ENCODE measurements around the gene KIAA1755.

The KIAA1755 gene

DNA sequence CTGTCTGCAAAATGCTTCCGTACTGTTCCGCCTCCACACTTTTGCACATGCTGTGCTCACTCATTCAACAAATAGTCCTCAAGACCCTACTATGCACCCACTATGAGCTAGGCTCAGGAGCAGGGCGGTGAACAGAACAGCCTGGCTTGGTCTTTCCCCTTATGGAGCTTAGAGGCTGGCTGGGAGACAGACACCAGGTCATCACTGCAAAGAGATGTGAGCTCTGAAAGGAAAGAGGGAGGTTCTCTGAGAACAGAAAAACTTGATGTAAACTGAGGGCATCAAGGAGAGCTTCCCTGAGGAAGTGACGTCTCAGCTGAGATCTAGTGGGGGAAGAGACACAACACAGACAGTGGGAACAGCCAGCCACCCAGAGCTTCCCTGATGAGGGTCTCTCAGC is 64.5 kb downstream of the KIAA1755 start:
- no peak for DNase-seq (ENCODE audit: low spot score)
- H3K27ac ChIP-seq, result no peak overlapping the region; the same call in 1 of the 2 replicates
- TF ChIP-seq, protein P1, sequence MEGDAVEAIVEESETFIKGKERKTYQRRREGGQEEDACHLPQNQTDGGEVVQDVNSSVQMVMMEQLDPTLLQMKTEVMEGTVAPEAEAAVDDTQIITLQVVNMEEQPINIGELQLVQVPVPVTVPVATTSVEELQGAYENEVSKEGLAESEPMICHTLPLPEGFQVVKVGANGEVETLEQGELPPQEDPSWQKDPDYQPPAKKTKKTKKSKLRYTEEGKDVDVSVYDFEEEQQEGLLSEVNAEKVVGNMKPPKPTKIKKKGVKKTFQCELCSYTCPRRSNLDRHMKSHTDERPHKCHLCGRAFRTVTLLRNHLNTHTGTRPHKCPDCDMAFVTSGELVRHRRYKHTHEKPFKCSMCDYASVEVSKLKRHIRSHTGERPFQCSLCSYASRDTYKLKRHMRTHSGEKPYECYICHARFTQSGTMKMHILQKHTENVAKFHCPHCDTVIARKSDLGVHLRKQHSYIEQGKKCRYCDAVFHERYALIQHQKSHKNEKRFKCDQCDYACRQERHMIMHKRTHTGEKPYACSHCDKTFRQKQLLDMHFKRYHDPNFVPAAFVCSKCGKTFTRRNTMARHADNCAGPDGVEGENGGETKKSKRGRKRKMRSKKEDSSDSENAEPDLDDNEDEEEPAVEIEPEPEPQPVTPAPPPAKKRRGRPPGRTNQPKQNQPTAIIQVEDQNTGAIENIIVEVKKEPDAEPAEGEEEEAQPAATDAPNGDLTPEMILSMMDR (conservative IDR thresholded peaks at IDR 0.05; ENCODE audit: low read depth), result no peak
- ChIA-PET POLR2A (ENCODE audit: low non-redundant PET) (interaction anchor here (0.7 kb wide), 1 partner anchor 69 kb away, joined by 3 read pairs; no protein-coding TSS in a partner anchor), CTCF (interaction anchor here (0.8 to 2.3 kb wide), 3 partner anchors 22 to 138 kb away, joined by 3 to 14 read pairs (median 4); no protein-coding TSS in a partner anchor)

DNA sequence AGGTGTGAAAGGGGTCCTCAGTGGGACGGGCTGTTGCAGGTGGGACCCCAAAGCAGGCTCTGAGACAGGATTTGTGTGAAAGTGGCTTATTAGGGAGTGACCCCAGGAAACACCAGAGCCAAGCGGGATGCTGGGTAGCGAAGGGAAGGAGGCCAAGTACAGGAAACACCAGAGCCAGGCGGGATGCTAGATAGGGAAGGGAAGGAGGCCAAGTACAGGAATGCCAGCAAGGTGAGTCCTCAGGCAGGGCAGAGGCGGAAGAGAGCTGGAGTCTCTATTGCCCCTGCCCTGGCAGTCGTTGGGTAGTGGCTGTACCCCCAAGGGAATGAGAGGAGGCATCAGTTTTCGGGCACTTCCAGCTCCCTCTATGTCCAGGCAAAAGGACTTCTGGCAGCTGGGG is 65.0 kb downstream of the KIAA1755 start:
- no peak overlapping the region for H3K27ac ChIP-seq
- POLR2A ChIA-PET (ENCODE audit: low non-redundant PET), result interaction anchor here (0.7 kb wide), 1 partner anchor 69 kb away, joined by 3 read pairs; no protein-coding TSS in a partner anchor
- CTCF ChIA-PET, result interaction anchor here (0.8 to 2.3 kb wide), 3 partner anchors 22 to 138 kb away, joined by 3 to 14 read pairs (median 4); no protein-coding TSS in a partner anchor
- TF ChIP-seq, protein P1 (conservative IDR thresholded peaks at IDR 0.05; ENCODE audit: low read depth), result no peak
- DNase-seq (ENCODE audit: low spot score), result no peak

DNA sequence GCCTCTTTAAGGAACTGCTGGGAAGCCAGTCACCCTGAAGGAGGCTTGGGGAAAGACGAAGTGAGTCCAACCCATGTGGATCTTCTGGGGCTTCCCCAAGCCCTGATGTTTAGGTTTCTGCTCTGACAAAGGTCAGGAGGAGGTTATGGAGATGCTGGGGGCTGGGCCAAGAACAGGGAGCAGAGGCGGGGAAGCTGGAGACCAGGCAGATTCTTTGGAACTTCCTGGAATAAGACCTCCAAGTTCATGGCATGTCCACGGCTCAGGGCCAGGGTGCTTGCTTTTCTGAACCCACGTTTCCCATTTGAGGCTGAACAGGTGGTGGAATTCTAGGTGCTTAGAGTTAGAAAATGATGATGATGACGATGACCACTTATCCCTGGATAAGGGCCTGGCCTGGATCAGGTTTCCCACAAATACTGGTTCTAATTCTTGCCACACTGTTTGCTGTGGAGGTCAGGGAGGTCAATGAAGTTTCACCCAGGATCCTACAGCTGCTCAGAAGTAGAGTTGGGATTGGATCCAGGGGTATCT is 65.5 kb downstream of the KIAA1755 start:
- DNase-seq (ENCODE audit: low spot score), result no peak
- no peak overlapping the region for H3K27ac ChIP-seq
- POLR2A ChIA-PET (ENCODE audit: low non-redundant PET), result no interaction called here
- CTCF ChIA-PET, result interaction anchor here (2.3 kb wide), 1 partner anchor 26 kb away, joined by 14 read pairs; no protein-coding TSS in a partner anchor
- TF ChIP-seq, protein P1 (conservative IDR thresholded peaks at IDR 0.05; ENCODE audit: low read depth), result no peak

DNA sequence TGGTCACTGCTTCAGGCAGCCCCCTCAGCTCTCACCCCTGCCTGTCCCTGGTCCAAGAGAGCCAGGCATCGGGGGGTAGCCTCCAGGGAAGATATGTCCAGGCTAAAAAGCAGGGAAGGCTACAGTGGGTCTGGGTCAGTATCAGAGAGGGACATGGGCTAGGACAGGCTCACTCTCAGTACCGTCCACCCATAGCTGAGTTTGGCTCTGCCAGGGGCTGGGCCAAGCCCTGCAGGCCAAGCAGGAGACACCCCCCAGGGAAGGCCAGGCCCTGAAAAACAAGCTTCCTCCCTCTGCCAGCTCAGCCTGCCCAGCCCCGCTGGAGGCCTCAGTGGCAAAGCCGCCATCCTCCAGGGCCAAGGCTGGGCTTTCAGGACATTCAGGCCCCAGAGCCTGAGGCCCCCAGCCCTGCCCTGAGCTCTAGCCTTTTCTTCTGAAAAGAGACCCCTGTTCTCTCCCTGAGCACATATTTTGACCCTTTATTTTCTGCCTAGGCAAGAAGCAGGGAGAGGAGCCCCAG is 66.9 kb downstream of the KIAA1755 start:
- CTCF ChIA-PET, result interaction anchor here (0.6 to 1.9 kb wide), 4 partner anchors 27 to 765 kb away, joined by 3 to 7 read pairs (median 3); no protein-coding TSS in a partner anchor
- TF ChIP-seq, protein P1 (conservative IDR thresholded peaks at IDR 0.05; ENCODE audit: low read depth), result no peak
- no peak for DNase-seq (ENCODE audit: low spot score)
- POLR2A ChIA-PET (ENCODE audit: low non-redundant PET), result no interaction called here
- H3K27ac ChIP-seq, result no peak overlapping the region

DNA sequence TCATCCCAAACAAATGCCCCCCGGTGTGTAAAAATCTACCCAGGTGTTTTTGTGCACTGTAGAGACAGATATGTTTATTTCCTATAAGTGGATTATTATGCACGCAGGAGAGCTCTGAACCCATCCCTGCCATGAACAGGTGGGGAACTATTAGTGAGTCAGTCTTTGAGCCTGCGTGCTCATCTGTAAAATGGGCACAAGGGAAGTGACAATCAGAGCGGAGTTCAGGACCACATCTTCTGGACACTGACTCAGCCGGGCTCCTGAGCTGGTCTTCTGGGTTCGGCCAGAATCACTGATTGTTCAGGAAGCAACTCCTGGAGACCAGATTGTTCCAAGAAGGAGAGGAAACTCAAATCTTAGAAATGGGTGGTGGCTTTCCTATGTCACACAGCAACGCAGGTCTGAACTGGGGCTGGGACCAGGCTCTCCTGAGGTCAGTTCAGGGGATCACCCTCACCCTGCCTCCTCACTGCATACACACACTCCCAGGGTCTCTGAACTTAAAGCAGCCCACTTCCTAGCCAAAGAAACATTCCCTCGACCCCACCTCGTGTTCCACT is 68.1 kb downstream of the KIAA1755 start:
- TF ChIP-seq, protein P1 (conservative IDR thresholded peaks at IDR 0.05; ENCODE audit: low read depth), result no peak
- no peak overlapping the region for H3K27ac ChIP-seq
- CTCF ChIA-PET, result interaction anchor here (0.7 to 1.1 kb wide), 3 partner anchors 22 to 127 kb away, joined by 3 to 5 read pairs (median 4); no protein-coding TSS in a partner anchor
- POLR2A ChIA-PET (ENCODE audit: low non-redundant PET), result no interaction called here
- no peak for DNase-seq (ENCODE audit: low spot score)

DNA sequence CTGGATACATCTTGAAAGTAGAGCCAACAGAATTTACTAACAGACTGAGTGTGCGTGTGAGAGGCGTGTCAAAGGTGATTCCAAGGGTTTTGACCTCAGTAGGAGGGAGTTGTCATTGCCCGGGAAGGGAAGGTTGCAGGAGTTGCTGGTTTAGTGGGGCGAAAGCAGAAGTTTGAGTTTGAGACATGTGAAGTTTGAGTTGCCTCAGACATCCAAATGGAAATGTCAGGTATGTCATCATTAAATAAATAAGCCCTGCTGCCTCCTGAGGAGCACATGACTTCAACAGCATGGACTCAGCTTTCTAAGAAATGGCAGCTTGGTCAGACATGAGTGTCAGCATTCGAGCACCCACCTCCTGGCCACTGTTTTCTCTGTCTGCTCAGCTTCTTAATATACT is 68.9 kb downstream of the KIAA1755 start:
- no peak for DNase-seq (ENCODE audit: low spot score)
- TF ChIP-seq, protein P1 (conservative IDR thresholded peaks at IDR 0.05; ENCODE audit: low read depth), result no peak
- POLR2A ChIA-PET (ENCODE audit: low non-redundant PET), result no interaction called here

More for the DNA sequence above, 68.9 kb downstream of the KIAA1755 start:
- CTCF ChIA-PET, result interaction anchor here (0.5 to 1.1 kb wide), 6 partner anchors 23 to 1164 kb away, joined by 3 to 5 read pairs (median 4); no protein-coding TSS in a partner anchor
- H3K27ac ChIP-seq, result no peak overlapping the region

Data from RWPE1 (cell line).